Neural progenitor cell (in vitro differentiated cells): ENCODE measurements around the gene C9orf78. TPM values are rescaled to one million over a fixed set of nuclear protein-coding genes. Genes with fewer than 3 reads are reported as not detected.

ENCODE experiments used
- DNase-seq: peaks from one replicate; pipeline ENCODE4 v3.0.0-alpha.2; 2016; ENCODE audit warnings: low spot score
- H2AFZ ChIP-seq: fragments of 200-600 bp; sonication (generic); replicated peaks from 2 replicates; pipeline ENCODE4 v1.6.1; 2016; ENCODE audit warnings: antibody characterized with exemption
- H3F3A ChIP-seq: fragments of 200-600 bp; sonication (generic); 2 replicates; pipeline ENCODE4 v1.6.1; 2016; ENCODE audit warnings: antibody characterized with exemption, low read depth
- H3K27ac ChIP-seq: fragments of 200-600 bp; sonication (generic); 2 replicates; pipeline ENCODE4 v1.5.1; 2016; ENCODE audit warnings: mild to moderate bottlenecking
- H3K27me3 ChIP-seq: fragments of 200-600 bp; sonication (generic); 2 replicates; pipeline ENCODE4 v1.6.1; 2016; ENCODE audit warnings: mild to moderate bottlenecking, moderate library complexity
- H3K36me3 ChIP-seq: fragments of 200-600 bp; sonication (generic); 2 replicates; pipeline ENCODE4 v1.5.1; 2016
- H3K4me1 ChIP-seq: fragments of 200-600 bp; sonication (generic); 2 replicates; pipeline ENCODE4 v1.6.1; 2016; ENCODE audit warnings: mixed run types
- H3K4me2 ChIP-seq: fragments of 200-600 bp; sonication (generic); 2 replicates; pipeline ENCODE4 v1.6.1; 2016
- H3K4me3 ChIP-seq: fragments of 200-600 bp; sonication (generic); 2 replicates; pipeline ENCODE4 v1.5.1; 2016
- H3K79me2 ChIP-seq: fragments of 200-600 bp; sonication (generic); 2 replicates; pipeline ENCODE4 v1.6.1; 2016; ENCODE audit warnings: low read depth
- H3K9ac ChIP-seq: fragments of 200-600 bp; sonication (generic); 2 replicates; pipeline ENCODE4 v1.6.1; 2016
- H3K9me3 ChIP-seq: fragments of 200-600 bp; sonication (generic); 2 replicates; pipeline ENCODE4 v1.5.1; 2016; ENCODE audit warnings: low read depth
- H4K20me1 ChIP-seq: fragments of 200-600 bp; sonication (generic); 2 replicates; pipeline ENCODE4 v1.6.1; 2016; ENCODE audit warnings: low read depth
- H3K27ac Mint-ChIP-seq: 3 replicates; pipeline ENCODE4 v1.8.0; 2021; ENCODE audit warnings: mixed read lengths
- H3K27me3 Mint-ChIP-seq: 2 replicates; pipeline ENCODE4 v1.8.0; 2022; ENCODE audit warnings: low read depth, mild to moderate bottlenecking, inconsistent platforms, moderate library complexity, mixed read lengths; ENCODE audit not compliant: insufficient read depth
- H3K36me3 Mint-ChIP-seq: 3 replicates; pipeline ENCODE4 v1.8.0; 2021; ENCODE audit warnings: mixed read lengths
- H3K4me1 Mint-ChIP-seq: 3 replicates; pipeline ENCODE4 v1.8.0; 2021; ENCODE audit warnings: mixed read lengths
- H3K4me3 Mint-ChIP-seq: 3 replicates; pipeline ENCODE4 v1.8.0; 2021; ENCODE audit warnings: mild to moderate bottlenecking, moderate library complexity, mixed read lengths
- H3K9me3 Mint-ChIP-seq: 3 replicates; pipeline ENCODE4 v1.8.0; 2020; ENCODE audit warnings: mixed read lengths
- CTCF ChIP-seq: fragments of 200-600 bp; sonication (generic); IDR thresholded peaks from 2 replicates; pipeline ENCODE4 v1.5.1; 2017; ENCODE audit warnings: antibody characterized with exemption, mild to moderate bottlenecking
- EZH2 ChIP-seq: fragments of 200-600 bp; sonication (generic); IDR thresholded peaks from 2 replicates; pipeline ENCODE4 v1.6.1; 2017; ENCODE audit warnings: antibody characterized with exemption, mild to moderate bottlenecking, moderate library complexity
- EZH2phosphoT487 ChIP-seq: fragments of 200-600 bp; sonication (generic); IDR thresholded peaks from 2 replicates; pipeline ENCODE4 v1.6.1; 2017; ENCODE audit warnings: antibody characterized with exemption
- total RNA-seq: library from RNA; depleted of rRNA; stranded (reverse); fragments of >200 nt; gene quantifications from 2 replicates; pipeline ENCODE4 v1.2.3, GENCODE V29; 2015; ENCODE audit warnings: low replicate concordance

The C9orf78 gene
- total RNA-seq, 1 donor from 2014 or later, result 42.2 TPM

- Histone ChIP-seq H3K9me3 (no peaks in the 10 kb centered on the region), H3K79me2 (no peaks in the 10 kb centered on the region), H3K27ac (no peak overlapping the region), H3K9ac (no peak overlapping the region), H3F3A (no peaks in the 10 kb centered on the region), H3K36me3 (no peaks in the 10 kb centered on the region), H3K4me2 (no peak overlapping the region), H3K4me1 (no peaks in the 10 kb centered on the region), H3K27me3 (peaks cover 11% of the 10 kb centered on the region), H4K20me1 (no peaks in the 10 kb centered on the region), H3K4me3 (no peak overlapping the region), H2AFZ (no peak overlapping the region)
- Mint-ChIP-seq H3K4me1 (peaks cover 3% of the 10 kb centered on the region), H3K9me3 (no peaks in the 10 kb centered on the region), H3K36me3 (no peaks in the 10 kb centered on the region), H3K27ac (no peak overlapping the region), H3K4me3 (no peak overlapping the region), H3K27me3 (peaks cover 26% of the 10 kb centered on the region)
- TF ChIP-seq EZH2 (no peak), CTCF (peak; percentile 94)
- DNase-seq, result peak; percentile 86
Measured at GRCh38 chr9:129783516-129784361, 51.3 kb downstream of the C9orf78 start.

- no peak overlapping the region for H3K9ac ChIP-seq
- no peaks in the 10 kb centered on the region for H3K9me3 Mint-ChIP-seq
- no peaks in the 10 kb centered on the region for H4K20me1 ChIP-seq
- H3K79me2 ChIP-seq, result no peaks in the 10 kb centered on the region
- no peaks in the 10 kb centered on the region for H3K36me3 Mint-ChIP-seq
- no peak overlapping the region for H2AFZ ChIP-seq
- peaks cover 9% of the 10 kb centered on the region for H3K4me1 Mint-ChIP-seq
- H3K36me3 ChIP-seq, result no peaks in the 10 kb centered on the region
- peaks cover 2% of the 10 kb centered on the region for H3K27me3 ChIP-seq
- H3K4me3 Mint-ChIP-seq, result no peak overlapping the region
- H3K27ac ChIP-seq, result no peak overlapping the region
- no peak overlapping the region for H3K4me3 ChIP-seq
- H3K9me3 ChIP-seq, result no peaks in the 10 kb centered on the region
- no peak for DNase-seq
- no peak overlapping the region for H3K27ac Mint-ChIP-seq
- TF ChIP-seq EZH2phosphoT487 (no peak), CTCF (no peak), EZH2 (no peak)
- no peaks in the 10 kb centered on the region for H3F3A ChIP-seq
- H3K27me3 Mint-ChIP-seq, result peaks cover 21% of the 10 kb centered on the region
- H3K4me1 ChIP-seq, result peaks cover 4% of the 10 kb centered on the region
- no peak overlapping the region for H3K4me2 ChIP-seq
Measured at GRCh38 chr9:129781981-129782380, 53.1 kb downstream of the C9orf78 start.

- no peak overlapping the region for H3K27ac ChIP-seq
- no peaks in the 10 kb centered on the region for H3F3A ChIP-seq
- no peak overlapping the region for H3K4me3 ChIP-seq
- H3K79me2 ChIP-seq, result no peaks in the 10 kb centered on the region
- H3K4me1 Mint-ChIP-seq, result peaks cover 9% of the 10 kb centered on the region
- H3K4me2 ChIP-seq, result no peak overlapping the region
- H3K9me3 ChIP-seq, result no peaks in the 10 kb centered on the region
- H3K27me3 Mint-ChIP-seq, result peaks cover 15% of the 10 kb centered on the region
- no peaks in the 10 kb centered on the region for H3K36me3 Mint-ChIP-seq
- H3K9ac ChIP-seq, result no peak overlapping the region
- peaks cover 9% of the 10 kb centered on the region for H3K4me1 ChIP-seq
- H2AFZ ChIP-seq, result no peak overlapping the region
- H3K27me3 ChIP-seq, result no peaks in the 10 kb centered on the region
- H3K36me3 ChIP-seq, result no peaks in the 10 kb centered on the region
- no peaks in the 10 kb centered on the region for H4K20me1 ChIP-seq
- H3K4me3 Mint-ChIP-seq, result no peak overlapping the region
- no peaks in the 10 kb centered on the region for H3K9me3 Mint-ChIP-seq
- DNase-seq, result no peak
- H3K27ac Mint-ChIP-seq, result no peak overlapping the region
- TF ChIP-seq CTCF (no peak), EZH2phosphoT487 (no peak), EZH2 (no peak)
Measured at GRCh38 chr9:129781131-129781530, 53.9 kb downstream of the C9orf78 start.
